HG03097 (cell line): Measurements from ENCODE around the gene SURF1.
A peak's percentile ranks its signal among the peaks of the same experiment; 100 is the strongest.
"Not testable (repeated sequence)": the region's sequence is repeated elsewhere in the genome, so short reads cannot be mapped to it uniquely, and the experiment has no call there.

Experiments
- ATAC-seq: cut with Tn5 transposase; IDR thresholded peaks from one replicate; pipeline ENCODE4 v1.9.1; 2021; ENCODE audit not compliant: unreplicated experiment, low FRiP score

SURF1 gene

DNA sequence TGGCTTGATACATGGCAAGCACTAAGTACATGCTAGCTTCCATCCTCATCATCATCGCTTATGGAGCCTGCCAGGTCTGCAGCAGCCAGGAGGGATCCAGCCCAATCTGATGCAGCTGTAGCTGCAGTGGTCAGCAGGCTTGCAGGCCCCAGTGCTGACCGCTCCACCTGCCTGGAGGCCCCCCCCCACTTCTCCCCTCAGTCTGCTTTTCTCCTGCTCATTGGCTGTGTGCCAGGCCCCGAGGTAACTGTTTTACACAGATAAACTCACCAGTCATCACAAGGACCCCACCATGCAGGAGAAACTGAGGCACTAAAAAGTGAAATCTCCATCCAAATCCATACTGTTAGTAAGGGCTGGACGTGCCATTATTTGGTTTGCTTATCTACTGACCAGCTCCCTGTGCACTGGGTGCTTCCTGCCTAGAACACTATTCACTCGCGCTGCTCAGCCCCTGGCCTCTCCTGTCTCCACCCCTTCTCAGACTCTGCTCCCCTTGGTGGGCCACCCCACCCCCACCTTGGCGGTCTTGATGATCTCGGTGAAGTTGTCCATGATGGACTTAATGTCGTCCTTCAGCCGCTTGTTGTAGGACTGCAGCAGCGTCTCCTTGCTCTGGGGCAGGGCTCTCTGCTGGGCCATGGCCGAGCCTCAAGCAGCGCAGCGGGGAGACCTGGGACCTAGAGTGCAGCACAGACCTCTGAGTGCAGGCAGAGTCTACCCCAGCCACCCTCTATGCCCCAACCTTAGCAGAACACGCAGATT is 10.1 kb downstream of the SURF1 start:
- ATAC-seq = no peak

DNA sequence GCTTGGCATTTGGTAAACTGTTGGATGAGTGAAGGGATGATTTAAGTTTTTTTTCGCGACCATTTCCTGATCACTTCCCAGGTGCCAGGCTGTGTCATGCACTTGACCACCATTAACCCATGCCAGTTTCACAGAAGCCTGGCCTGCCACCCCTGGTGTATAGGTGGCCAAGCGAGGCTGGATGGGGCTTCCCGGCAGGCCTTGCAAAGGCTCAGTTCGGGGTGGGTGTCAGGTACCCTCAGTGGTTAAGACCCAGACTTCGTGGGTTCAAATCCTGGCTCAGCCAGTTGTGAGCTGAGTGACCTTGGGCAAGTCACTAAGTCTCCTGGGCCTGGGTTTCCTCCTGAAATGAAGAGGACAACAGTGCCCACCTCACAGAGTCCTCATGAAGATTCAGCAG is 10.7 kb downstream of the SURF1 start:
- ATAC-seq = no peak

DNA sequence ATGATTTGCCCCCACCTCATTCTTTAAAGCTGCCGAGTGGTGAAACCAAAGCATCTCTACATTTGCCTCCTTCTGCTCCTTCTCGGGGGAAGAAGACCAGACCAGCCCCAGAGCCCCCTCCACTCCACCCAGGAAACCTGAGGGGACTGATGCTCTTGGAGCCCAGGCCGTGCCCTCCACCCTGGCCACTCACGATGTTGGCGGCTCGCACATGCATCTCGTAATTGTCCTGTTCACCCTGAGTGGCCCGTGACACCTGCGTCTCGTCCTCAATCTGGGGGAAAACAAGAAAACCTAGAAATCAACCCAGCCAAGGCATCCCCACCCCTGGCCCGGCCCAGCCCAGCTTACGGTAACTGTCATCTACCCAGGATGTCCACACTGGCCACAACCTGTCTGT is 11.3 kb downstream of the SURF1 start:
- ATAC-seq = no peak

DNA sequence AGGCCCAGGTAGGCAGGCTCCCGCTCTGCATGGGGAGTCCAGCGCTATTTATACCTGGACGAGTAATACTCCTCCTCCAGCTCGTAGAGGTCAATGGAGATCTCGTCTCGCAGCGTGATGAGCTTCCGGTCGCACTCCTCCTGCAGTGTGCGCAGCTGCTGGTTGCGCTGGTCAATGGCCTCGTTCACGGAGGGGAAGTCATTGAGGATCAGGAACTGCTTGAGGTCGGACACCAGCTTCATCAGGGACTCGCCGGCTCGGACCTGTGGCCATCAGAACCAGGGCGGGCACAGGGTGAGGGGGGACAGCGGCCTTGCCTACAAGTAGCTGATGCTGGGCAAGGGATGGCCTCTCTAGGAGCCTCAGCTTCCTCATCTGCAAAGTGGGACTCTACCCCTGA is 12.2 kb downstream of the SURF1 start:
- no peak for ATAC-seq

DNA sequence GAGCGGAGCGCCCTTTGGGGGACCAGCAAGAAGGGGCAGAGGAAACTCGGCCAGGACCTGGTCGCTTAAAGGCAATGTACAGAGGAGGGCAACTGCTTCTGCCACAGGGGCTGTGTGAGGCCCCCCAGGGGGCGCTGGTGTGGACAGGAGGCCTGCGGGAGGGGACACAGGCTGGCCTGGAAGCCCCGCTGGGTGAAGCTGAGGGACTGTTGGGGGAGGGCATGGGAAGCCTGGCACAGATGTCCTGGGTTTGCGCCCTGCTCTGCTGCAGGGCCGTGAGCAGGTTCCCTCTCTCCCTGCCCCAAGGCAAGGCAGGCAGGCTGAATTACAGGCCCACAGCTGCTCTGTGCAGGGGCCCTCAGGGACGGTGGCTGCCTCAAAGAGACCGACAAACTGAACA is 13.7 kb downstream of the SURF1 start:
- ATAC-seq = no peak

DNA sequence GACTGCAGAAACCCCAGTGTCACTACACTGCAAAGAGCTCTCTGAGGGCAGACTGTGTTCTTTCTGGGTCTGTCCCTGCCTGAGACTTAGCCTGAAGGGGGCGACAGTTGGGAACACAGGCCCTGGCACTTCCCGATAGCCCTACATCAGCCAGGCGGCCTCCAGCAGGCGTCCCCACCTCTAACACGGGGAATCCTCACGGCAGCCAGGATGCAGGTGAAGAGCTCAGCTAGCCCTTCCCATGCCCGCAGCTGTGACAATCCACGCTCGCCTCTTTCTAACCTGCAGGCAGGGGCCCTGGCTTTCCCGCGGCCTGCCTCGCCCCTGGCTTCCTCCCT is 14.2 kb downstream of the SURF1 start:
- no peak for ATAC-seq

DNA sequence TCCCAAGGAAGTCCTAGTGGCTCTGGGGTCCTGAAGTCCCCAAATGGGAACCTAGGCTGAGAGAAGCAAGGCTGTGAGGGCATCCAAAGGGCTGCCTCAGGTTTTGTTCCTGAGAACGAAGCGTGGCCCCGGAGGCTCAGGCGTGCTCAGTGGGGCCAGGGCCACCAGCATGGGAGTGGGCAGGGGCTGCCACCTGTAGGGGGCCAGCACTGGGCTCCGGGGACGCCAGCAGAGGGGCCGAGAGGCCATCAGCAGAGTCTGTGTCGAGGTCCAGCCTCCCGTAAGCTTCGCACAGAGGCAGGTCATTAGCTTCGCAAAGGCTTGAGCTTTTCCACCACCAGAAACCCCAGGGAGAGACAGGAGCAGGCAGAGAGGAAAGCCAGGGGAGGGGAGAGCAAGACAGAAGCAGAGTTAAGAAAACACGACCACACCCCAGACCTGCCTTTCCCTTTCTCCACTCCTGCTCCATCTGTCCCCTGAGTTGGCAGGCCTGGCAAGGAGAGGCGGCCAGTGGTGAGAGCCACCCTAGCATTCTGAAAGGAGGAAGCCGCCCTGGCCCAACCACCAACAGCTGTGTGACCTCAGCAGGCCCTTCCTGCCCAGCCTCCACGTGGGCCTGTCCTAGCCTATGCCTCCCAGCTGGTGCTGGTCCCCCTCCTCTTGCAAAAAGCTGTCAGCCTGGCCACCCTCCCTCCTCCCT is 14.8 kb downstream of the SURF1 start:
- no peak for ATAC-seq

DNA sequence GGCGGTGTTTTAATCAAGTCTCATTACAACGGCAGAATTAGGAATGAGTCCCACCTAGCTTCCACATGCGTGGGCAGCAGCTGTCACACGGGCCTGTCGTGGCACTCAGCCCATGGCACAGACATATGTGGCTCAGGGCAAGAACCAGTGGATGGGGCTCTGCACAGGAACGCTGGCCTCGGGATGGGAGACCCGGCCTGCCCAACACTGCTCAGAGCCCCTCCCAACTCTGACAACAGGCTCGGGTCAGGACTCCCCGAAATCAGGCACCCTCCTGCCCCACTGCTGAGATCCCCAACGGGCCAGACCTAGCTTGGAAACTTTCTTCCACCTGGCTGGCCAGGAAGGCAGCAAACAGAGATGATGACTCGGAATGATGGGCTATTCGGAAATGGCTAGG is 15.4 kb downstream of the SURF1 start:
- no peak for ATAC-seq

DNA sequence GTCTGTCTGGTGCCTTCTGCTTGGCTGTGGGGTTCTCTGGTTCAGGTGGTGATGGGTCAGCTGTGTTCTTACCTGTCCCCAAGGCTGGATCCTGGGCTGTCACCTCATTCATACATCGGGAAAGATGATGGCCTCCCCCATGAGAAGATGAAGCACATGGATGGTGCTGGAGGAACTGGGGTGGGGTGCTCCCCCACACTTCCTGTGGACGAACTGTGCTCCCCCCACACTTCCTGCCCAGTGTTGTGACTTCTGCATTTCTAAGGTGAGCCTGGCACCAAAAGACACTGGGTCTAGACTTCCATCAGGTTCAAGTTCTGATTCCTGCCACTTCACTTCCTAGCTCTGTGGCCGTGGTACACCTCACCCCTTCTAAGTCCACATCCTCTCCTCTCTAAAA is 16.0 kb downstream of the SURF1 start:
- ATAC-seq = no peak

DNA sequence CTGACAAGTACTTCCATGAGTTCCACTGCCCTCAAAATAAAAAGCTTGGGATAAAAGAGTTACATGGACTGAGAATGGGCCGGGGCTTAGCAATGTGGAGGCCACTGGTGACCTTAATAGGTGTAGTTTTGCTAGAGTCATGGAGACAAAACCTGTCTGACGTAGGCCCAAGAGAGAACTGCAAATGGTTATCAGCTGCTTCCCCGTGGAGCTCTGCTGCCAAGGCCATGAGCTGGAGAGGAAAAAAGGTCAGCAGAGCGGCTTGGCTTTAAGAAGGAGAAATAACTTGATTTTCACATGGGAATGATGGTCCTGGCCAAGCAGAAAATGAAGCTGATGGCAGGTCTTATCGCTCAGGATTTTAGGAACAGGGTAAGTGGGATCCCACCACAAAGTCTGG is 16.6 kb downstream of the SURF1 start:
- ATAC-seq = no peak

DNA sequence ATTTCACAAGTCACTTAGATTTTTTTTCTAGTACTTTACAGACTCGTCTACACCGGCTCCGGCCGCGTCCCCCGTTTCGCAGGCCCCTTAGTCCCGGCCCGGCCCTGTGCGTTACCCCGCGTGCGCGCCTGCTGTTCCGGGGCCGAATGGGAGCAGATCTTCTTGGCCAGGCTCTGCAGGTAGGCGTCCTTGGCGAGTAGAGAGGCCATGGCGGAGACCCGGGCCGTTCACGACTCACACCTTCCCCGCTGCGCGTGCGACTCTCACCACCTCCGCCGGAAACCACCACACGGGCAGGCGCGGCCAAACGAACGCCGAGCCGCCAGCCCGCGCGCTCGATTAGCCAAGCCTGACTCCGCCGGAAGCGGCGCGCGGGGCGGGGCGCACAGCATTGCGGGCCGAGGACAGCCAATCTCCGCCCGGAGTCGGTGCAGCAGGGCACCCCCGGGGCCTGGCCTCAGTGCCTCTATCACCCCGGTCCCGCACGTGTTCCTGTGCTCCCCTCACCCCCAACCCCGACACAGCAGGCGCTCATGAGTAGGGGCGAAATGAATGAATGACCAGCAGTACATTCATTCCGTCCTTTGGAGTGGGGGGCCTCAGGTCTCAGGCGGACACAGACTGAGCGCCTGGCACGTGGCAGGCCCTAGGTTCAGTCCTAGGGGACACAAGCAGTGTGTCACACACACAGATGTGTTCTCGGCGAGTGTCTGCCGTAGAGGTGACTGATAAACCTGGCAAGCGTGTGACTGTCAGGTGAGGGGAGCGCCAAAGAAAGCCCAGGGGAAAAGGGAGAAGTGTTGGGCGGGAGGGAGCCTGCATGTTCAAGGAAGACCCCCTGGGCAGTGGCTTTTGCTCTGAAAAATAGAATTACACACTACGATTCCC is 20.1 kb downstream of the SURF1 start, which contains the start of gene SURF6:
SURF6 (minus strand) TSS at position 265 of the 888 bp plus-strand sequence; CDS start at position 209, 56 bp downstream.
- ATAC-seq = peak; percentile 75

DNA sequence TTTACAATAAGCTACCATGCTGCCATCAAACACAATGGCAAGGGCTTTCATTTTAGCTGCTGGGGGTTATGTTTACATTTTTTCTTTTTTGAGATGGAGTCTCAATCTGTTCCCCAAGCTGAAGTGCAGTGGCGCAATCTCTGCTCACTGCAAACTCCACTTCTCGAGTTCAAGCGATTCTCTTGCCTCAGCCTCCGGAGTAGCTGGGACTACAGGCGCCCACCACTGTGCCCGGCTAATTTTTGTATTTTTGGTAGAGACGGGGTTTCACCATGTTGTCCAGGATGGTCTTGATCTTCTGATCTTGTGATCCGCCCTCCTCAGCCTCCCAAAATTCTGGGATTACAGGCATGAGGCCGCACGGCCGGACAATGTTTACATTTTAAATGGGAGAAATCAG is 21.4 kb downstream of the SURF1 start:
- not testable (repeated sequence) for ATAC-seq

DNA sequence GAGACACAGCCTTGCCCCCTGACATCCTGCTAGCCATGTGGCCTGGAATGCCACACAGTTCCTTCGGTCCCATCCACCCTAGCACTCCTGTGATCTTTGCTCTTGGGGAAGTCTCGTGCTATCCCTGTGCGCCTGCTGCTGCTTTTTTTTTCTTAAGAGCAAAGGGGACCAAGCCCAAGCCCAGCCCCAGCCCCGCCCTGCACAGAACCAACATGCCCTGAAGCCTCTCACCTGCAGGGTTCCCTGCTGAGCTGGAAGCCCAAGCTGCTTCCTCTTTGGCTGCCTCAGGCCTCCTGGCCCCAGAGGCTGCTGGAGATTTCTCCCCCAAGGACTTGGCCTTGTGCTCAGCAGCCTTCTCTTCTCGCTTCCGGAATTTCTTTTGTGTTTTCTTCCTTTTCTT is 22.1 kb downstream of the SURF1 start:
- no peak for ATAC-seq

DNA sequence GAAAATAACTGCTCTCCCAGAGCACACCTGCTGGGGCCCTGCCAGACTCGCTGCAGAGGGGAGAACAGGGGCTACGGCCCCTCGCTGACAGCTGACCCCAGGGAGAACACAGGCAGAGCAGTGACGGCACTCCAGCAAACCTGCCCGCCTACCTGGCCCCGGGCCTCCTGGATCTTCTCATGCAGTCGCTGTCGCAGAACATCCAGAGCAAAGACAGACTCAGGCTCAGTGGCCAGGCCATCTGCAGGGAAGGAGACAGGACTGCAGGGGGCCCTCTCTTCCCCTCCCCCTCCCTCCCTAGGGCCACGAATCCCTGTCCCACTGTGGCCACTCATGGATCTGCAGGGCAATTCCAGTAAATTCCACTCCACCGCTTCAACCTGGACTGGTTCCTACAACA is 22.7 kb downstream of the SURF1 start:
- no peak for ATAC-seq

DNA sequence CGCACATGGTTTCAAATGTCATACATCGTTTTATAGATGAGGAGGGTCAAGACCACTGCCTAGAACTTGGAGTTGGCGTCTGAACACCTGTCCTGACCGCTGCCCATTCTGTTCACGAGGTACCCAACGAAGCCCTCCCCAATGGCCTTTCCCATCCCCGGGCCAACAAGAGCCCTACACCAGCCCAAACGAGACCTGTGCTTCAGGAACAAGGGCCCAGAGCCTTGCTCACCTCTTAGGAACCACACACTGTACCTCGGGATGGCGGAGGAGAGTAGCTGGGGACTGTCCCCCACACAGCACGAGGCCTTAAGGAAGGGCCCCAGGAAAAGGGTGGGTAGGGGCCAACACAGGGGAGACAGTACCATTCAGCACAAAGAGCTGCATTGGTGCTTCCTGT is 23.3 kb downstream of the SURF1 start:
- no peak for ATAC-seq

DNA sequence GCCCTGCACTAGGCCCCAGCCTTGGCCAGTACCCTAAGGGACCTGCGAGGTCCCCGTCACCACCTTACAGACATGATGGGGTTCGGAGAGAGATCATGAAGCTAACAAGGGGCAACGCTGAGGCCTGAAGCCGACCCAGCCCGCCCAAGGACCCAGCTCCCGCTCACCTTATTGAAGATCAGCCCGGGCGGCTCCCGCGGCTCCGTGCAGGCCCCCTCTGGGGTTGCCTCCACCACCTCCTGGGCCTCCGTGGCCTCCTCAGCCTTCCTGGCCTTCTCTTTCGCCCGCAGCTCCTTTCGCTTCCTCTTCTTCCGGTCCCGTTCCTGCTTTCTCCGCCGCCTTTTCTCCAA is 23.9 kb downstream of the SURF1 start:
- ATAC-seq = no peak

DNA sequence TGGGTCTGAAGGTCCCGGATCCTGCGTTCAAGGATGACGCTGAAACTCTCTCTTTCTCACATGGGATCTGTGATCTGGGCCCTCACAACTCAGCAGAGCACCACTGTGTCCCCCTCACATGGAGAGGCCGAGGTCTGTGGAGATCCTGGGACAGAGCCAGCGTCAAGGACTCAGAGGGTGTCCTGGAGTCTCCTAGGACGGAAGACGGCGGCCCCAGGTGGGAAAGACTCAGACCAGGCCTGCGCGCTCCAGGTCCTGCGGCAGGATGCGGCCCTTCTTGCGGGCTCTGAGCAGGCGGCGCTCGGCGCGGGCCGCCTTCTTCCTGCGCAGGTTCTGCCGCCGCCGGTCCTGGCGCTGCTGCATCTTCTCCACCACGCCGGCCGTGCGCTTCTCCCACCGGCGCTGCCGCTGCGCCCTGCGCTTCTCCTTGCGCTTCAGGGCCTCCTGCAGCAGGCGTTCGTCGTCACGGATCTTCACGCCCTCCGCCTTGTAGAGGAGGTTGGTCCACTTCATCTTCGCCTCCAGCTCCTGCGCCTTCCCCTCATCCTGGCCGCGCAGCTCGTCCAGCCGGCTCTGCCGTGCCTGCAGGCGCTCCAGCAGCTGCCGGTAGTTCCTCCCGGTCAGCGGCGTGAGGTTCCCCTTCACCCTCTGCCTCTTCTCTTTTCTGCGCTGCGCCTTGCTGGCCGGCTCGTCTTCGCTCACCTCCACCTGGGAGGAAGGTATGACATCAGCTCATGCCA is 24.5 kb downstream of the SURF1 start:
- ATAC-seq = no peak

DNA sequence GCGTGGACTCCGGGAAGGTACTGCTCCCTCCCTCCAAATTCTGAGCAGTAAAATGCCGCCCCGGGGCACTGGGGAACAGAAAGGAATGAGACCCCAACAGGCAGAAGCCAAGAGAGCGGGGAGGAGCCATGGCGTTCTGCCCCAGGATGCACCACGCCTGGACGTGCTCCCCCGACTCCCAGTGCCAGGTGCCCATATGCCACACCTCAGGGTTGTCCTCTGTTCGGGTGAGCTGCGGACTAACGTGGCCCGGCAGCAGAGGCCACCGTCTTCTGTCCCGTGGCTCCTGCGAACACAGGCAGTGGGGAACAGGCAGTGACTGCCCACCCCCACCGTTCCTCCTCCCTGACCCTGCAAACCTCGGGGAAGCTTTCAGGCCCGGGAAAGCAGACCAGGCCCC is 25.1 kb downstream of the SURF1 start:
- ATAC-seq = no peak

DNA sequence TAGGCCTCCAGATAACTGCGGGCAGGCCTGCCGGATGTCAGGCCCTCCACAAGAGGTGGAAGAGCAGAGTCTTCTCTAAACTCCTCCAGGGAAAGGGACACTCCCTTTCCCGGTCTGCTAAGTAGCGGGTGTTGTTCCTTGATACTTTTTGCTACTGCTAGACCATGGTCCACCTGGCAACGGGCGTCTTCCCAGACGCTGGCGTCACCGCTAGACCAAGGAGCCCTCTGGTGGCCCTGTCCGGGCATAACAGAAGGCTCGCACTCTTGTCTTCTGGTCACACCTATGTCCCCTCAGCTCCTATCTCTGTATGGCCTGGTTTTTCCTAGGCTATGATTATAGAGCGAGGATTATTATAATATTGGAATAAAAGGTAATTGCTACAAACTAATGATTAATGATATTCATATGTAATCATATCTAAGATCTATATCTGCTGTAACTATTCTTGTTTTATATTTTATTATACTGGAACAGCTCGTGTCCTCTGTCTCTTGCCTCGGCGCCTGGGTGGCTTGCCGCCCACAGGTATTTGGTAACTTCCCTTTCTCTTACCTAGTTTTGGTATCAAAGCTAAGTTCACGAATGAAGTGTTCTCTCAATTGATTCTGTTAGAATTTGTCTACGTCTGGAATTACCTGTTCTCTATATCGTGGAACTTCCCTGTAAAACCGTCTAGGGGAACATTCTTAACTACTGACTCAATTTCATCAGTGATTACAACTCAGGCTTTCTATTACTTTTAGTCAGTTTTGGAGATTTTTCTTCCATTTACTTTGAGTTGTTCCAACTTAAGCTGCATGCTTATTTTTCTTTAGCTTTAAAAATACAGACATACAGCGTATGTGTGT is 26.8 kb downstream of the SURF1 start:
- ATAC-seq = not testable (repeated sequence)
